ENCODE results near the gene MIEF1.
"Not testable (repeated sequence)": the region's sequence is repeated elsewhere in the genome, so short reads cannot be mapped to it uniquely, and the experiment has no call there.

The MIEF1 gene

GRCh38 chr22:39489094-39490068, 12.7 kb upstream of the MIEF1 start:
- DNase-seq (ENCODE audit: low spot score), result no peak

GRCh38 chr22:39490135-39490798, 11.8 kb upstream of the MIEF1 start:
- DNase-seq (ENCODE audit: low spot score), result peak; percentile 86

- no peak for DNase-seq (ENCODE audit: low spot score)
Measured at GRCh38 chr22:39490966-39491680, 11.0 kb upstream of the MIEF1 start.

GRCh38 chr22:39491696-39492095, 10.4 kb upstream of the MIEF1 start:
- DNase-seq (ENCODE audit: low spot score), result no peak

GRCh38 chr22:39492186-39492585, 9.9 kb upstream of the MIEF1 start:
- DNase-seq (ENCODE audit: low spot score), result no peak

GRCh38 chr22:39493759-39494158, 8.3 kb upstream of the MIEF1 start:
- no peak for DNase-seq (ENCODE audit: low spot score)

GRCh38 chr22:39494471-39495120, 7.5 kb upstream of the MIEF1 start:
- no peak for DNase-seq (ENCODE audit: low spot score)

GRCh38 chr22:39496131-39496838, 5.8 kb upstream of the MIEF1 start:
- peak; percentile 51 for DNase-seq (ENCODE audit: low spot score)

- no peak for DNase-seq (ENCODE audit: low spot score)
Measured at GRCh38 chr22:39497429-39497828, 4.7 kb upstream of the MIEF1 start.

GRCh38 chr22:39498368-39498767, 3.7 kb upstream of the MIEF1 start:
- DNase-seq (ENCODE audit: low spot score), result no peak

GRCh38 chr22:39498802-39499201, 3.3 kb upstream of the MIEF1 start:
- no peak for DNase-seq (ENCODE audit: low spot score)

- no peak for DNase-seq (ENCODE audit: low spot score)
Measured at GRCh38 chr22:39500101-39500500, 2.0 kb upstream of the MIEF1 start.

- DNase-seq (ENCODE audit: low spot score), result no peak
Measured at GRCh38 chr22:39501644-39502108, 414 bp upstream of the MIEF1 start.

GRCh38 chr22:39502789-39503409, 809 bp downstream of the MIEF1 start:
- DNase-seq (ENCODE audit: low spot score), result no peak

- no peak for DNase-seq (ENCODE audit: low spot score)
Measured at GRCh38 chr22:39503630-39504029, 1.5 kb downstream of the MIEF1 start.

- DNase-seq (ENCODE audit: low spot score), result no peak
Measured at GRCh38 chr22:39504071-39504470, 2.0 kb downstream of the MIEF1 start.

- not testable (repeated sequence) for DNase-seq (ENCODE audit: low spot score)
Measured at GRCh38 chr22:39507021-39507420, 4.9 kb downstream of the MIEF1 start.

- DNase-seq (ENCODE audit: low spot score), result no peak
Measured at GRCh38 chr22:39508393-39508792, 6.3 kb downstream of the MIEF1 start.

- DNase-seq (ENCODE audit: low spot score), result no peak
Measured at GRCh38 chr22:39510529-39511149, 8.5 kb downstream of the MIEF1 start.

GRCh38 chr22:39511226-39511625, 9.1 kb downstream of the MIEF1 start:
- DNase-seq (ENCODE audit: low spot score), result no peak
